CD14-positive monocyte (primary cell): Measurements from ENCODE around the gene CXCR3. TPM values are rescaled to one million over a fixed set of nuclear protein-coding genes. Genes with fewer than 3 reads are reported as not detected.
A peak's percentile ranks its signal among the peaks of the same experiment; 100 is the strongest.
"Not testable (repeated sequence)": the region's sequence is repeated elsewhere in the genome, so short reads cannot be mapped to it uniquely, and the experiment has no call there.

ENCODE experiments used
- DNase-seq, 3 donors: peaks; one replicate each; pipeline ENCODE4 v3.0.0-alpha.2; 2011 to 2022
- H2AFZ ChIP-seq: 2 replicates; pipeline ENCODE4 v1.6.0; 2012; ENCODE audit warnings: mild to moderate bottlenecking, low read depth, low read length, inconsistent platforms; ENCODE audit not compliant: insufficient read depth, poor library complexity, severe bottlenecking
- H3K27ac ChIP-seq, 2 donors: 1 replicate in 1 of 2; 2 replicates in 1 of 2; pipeline ENCODE4 v1.5.1; 2012 to 2013; ENCODE audit warnings: low read length in 2 of 2, control low read depth in 1 of 2, inconsistent platforms in 1 of 2, low read depth in 1 of 2, mild to moderate bottlenecking in 1 of 2
- H3K27me3 ChIP-seq, 2 donors: one replicate each; pipeline versions ENCODE4 v1.6.0 to v1.6.1; 2011 to 2013; ENCODE audit warnings: low read length in 2 of 2; ENCODE audit not compliant: control insufficient read depth in 2 of 2, insufficient read depth in 2 of 2
- H3K36me3 ChIP-seq, 2 donors: replicated peaks in 1 of 2; 1 replicate in 1 of 2; 2 replicates in 1 of 2; pipeline versions ENCODE4 v1.5.1 to v1.6.1; 2012 to 2013; ENCODE audit warnings: low read length in 2 of 2, control low read depth in 1 of 2, inconsistent platforms in 1 of 2, mild to moderate bottlenecking in 1 of 2; ENCODE audit not compliant: insufficient read depth in 2 of 2, control insufficient read depth in 1 of 2
- H3K4me1 ChIP-seq, 2 donors: 1 replicate in 1 of 2; 2 replicates in 1 of 2; pipeline versions ENCODE4 v1.5.1 to v1.6.1; 2012 to 2013; ENCODE audit warnings: low read length in 2 of 2, control low read depth in 1 of 2, inconsistent platforms in 1 of 2, mild to moderate bottlenecking in 1 of 2, moderate library complexity in 1 of 2; ENCODE audit not compliant: insufficient read depth in 2 of 2, control insufficient read depth in 1 of 2
- H3K4me2 ChIP-seq: replicated peaks from 2 replicates; pipeline ENCODE3; 2012; ENCODE audit warnings: low read length, moderate library complexity, mild to moderate bottlenecking; ENCODE audit not compliant: poor library complexity, severe bottlenecking; ENCODE audit errors: extremely low read depth
- H3K4me3 ChIP-seq, 3 experiments: fragments of 200-600 bp in 1 of 3; sonication (generic) in 1 of 3; replicated peaks in 1 of 3; 1 replicate in 2 of 3; 2 replicates in 1 of 3; pipeline ENCODE4 v1.5.1; 2011 to 2013; ENCODE audit warnings: low read length in 3 of 3, mild to moderate bottlenecking in 3 of 3, control low read depth in 2 of 3, low read depth in 2 of 3, inconsistent platforms in 1 of 3, moderate library complexity in 1 of 3
- H3K79me2 ChIP-seq: 2 replicates; pipeline ENCODE4 v1.6.0; 2012; ENCODE audit warnings: mild to moderate bottlenecking, control low read depth, inconsistent platforms, low read length, moderate library complexity; ENCODE audit not compliant: insufficient read depth
- H3K9ac ChIP-seq: 2 replicates; pipeline ENCODE4 v1.6.0; 2017; ENCODE audit warnings: low read length, mild to moderate bottlenecking; ENCODE audit not compliant: insufficient read depth, poor library complexity, severe bottlenecking
- H3K9me3 ChIP-seq, 2 donors: replicated peaks in 1 of 2; 1 replicate in 1 of 2; 2 replicates in 1 of 2; pipeline versions ENCODE4 v1.5.1 to v1.6.1; 2012 to 2013; ENCODE audit warnings: low read length in 2 of 2, control low read depth in 1 of 2; ENCODE audit not compliant: control insufficient read depth in 1 of 2, insufficient read depth in 1 of 2
- H4K20me1 ChIP-seq: 2 replicates; pipeline ENCODE4 v1.6.0; 2012; ENCODE audit warnings: mild to moderate bottlenecking, low read length, control low read depth, moderate library complexity; ENCODE audit not compliant: insufficient read depth
- H3K27ac Mint-ChIP-seq, 7 donors: one replicate each; pipeline ENCODE4 v1.8.0; 2020; ENCODE audit warnings: mild to moderate bottlenecking in 7 of 7, mixed read lengths in 7 of 7, moderate library complexity in 6 of 7, inconsistent platforms in 2 of 7
- H3K27me3 Mint-ChIP-seq, 3 donors: one replicate each; pipeline ENCODE4 v1.8.0; 2021 to 2022; ENCODE audit warnings: low read depth in 3 of 3, mild to moderate bottlenecking in 3 of 3, mixed read lengths in 3 of 3, moderate library complexity in 3 of 3, inconsistent platforms in 1 of 3
- H3K36me3 Mint-ChIP-seq, 2 donors: one replicate each; pipeline ENCODE4 v1.8.0; 2020; ENCODE audit warnings: mixed read lengths in 2 of 2, inconsistent platforms in 1 of 2, mild to moderate bottlenecking in 1 of 2
- H3K4me1 Mint-ChIP-seq: one replicate; pipeline ENCODE4 v1.8.0; 2020; ENCODE audit warnings: mild to moderate bottlenecking, mixed read lengths
- H3K4me3 Mint-ChIP-seq, 2 donors: one replicate each; pipeline ENCODE4 v1.8.0; 2020; ENCODE audit warnings: mild to moderate bottlenecking in 2 of 2, mixed read lengths in 2 of 2, moderate library complexity in 1 of 2
- H3K9me3 Mint-ChIP-seq, 7 donors: one replicate each; pipeline ENCODE4 v1.8.0; 2020 to 2022; ENCODE audit warnings: mixed read lengths in 7 of 7, mild to moderate bottlenecking in 6 of 7, moderate library complexity in 6 of 7, inconsistent platforms in 2 of 7
- WGBS: methylation state at CpG from one replicate; pipeline ENCODE4 v1.1.5; 2013; ENCODE audit warnings: missing lambda C conversion rate; ENCODE audit not compliant: insufficient coverage; 5-methylcytosine and 5-hydroxymethylcytosine counted together
- intact Hi-C, 2 donors: fragments of 100-400 bp; cut with micrococcal nuclease; formaldehyde crosslinking; loops; one replicate each; pipeline versions ENCODE4 v1.15.0 to v1.15.1; 2023
- polyA plus RNA-seq, 3 donors: library from polyadenylated mRNA; depleted of rRNA in 1 of 3; unstranded in 2 of 3; stranded (reverse) in 1 of 3; fragments of 300-500 nt in 2 of 3; fragments of >200 nt in 1 of 3; fragmentation: Illumina TruSeq in 2 of 3; gene quantifications; 1 replicate in 2 of 3; 2 replicates in 1 of 3; pipeline ENCODE4 v1.2.3, GENCODE V29; 2012 to 2021
- TF ChIP-seq, protein P1 (sequence below): fragments of 200-600 bp; IDR thresholded peaks from one replicate; pipeline ENCODE4 v1.8.0; 2022; ENCODE audit warnings: antibody characterized with exemption, mild to moderate bottlenecking

CXCR3 gene
- polyA plus RNA-seq, 3 donors = 0.04 to 0.14 (median 0.10) TPM

DNA sequence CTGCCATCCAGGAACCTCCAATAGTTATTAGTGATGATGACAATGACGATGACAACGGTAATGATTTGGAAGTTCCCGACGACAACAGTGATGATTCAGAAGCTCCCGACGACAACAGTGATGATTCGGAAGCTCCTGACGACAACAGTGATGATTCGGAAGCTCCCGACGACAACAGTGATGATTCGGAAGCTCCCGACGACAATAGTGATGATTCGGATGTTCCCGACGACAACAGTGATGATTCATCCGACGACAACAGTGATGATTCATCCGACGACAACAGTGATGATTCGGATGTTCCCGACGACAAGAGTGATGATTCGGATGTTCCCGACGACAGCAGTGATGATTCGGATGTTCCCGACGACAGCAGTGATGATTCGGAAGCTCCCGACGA is 14.7 kb downstream of the CXCR3 start:
- Histone ChIP-seq H3K27me3 (no peaks in the 10 kb centered on the region), H3K9ac (no peak overlapping the region), H3K4me2 (no peak overlapping the region), H3K36me3 (peaks cover 49 to 86% of the 10 kb centered on the region in 2 donors), H3K4me1 (no peaks in the 10 kb centered on the region), H3K4me3 (no peak overlapping the region), H2AFZ (no peak overlapping the region), H3K79me2 (no peaks in the 10 kb centered on the region), H3K9me3 (no peaks in the 10 kb centered on the region), H4K20me1 (no peaks in the 10 kb centered on the region), H3K27ac (no peak overlapping the region)
- H3K4me3 Mint-ChIP-seq = no peak overlapping the region
- intact Hi-C loops = no loop called here
- 95% methylated on average over 20 of the region's 33 CpGs for WGBS
- peaks cover 0 to 7% (median 0%) of the 10 kb centered on the region in 3 donors for H3K27me3 Mint-ChIP-seq
- H3K9me3 Mint-ChIP-seq = peaks cover 0 to 4% (median 1%) of the 10 kb centered on the region in 7 donors
- TF ChIP-seq, protein P1, sequence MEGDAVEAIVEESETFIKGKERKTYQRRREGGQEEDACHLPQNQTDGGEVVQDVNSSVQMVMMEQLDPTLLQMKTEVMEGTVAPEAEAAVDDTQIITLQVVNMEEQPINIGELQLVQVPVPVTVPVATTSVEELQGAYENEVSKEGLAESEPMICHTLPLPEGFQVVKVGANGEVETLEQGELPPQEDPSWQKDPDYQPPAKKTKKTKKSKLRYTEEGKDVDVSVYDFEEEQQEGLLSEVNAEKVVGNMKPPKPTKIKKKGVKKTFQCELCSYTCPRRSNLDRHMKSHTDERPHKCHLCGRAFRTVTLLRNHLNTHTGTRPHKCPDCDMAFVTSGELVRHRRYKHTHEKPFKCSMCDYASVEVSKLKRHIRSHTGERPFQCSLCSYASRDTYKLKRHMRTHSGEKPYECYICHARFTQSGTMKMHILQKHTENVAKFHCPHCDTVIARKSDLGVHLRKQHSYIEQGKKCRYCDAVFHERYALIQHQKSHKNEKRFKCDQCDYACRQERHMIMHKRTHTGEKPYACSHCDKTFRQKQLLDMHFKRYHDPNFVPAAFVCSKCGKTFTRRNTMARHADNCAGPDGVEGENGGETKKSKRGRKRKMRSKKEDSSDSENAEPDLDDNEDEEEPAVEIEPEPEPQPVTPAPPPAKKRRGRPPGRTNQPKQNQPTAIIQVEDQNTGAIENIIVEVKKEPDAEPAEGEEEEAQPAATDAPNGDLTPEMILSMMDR = no peak
- DNase-seq = peak in 1 of 3 donors; percentile 19
- no peak overlapping the region for H3K27ac Mint-ChIP-seq
- H3K4me1 Mint-ChIP-seq = no peaks in the 10 kb centered on the region
- H3K36me3 Mint-ChIP-seq = peaks cover 74 to 76% of the 10 kb centered on the region in 2 donors

DNA sequence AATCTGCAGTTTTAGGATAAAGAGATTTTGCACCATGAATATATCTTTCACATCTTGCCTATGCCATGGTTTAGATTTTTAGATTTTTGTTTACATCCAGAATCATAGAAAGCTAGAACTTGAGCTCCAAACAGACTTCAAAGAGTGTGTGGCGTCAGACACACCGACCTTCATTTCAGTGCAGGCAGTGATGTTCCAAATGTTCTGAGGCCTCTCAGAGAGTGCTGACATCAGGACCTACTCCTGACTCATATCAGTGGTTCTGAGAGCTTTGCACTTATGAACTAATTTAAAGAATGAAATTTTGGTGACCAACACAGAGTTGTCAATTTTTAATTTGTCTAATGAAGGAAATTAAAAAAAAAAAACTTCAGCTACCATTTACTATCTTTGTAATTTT is 18.3 kb downstream of the CXCR3 start:
- Histone ChIP-seq H3K9ac (no peak overlapping the region), H3K4me3 (no peak overlapping the region), H3K4me1 (no peaks in the 10 kb centered on the region), H3K36me3 (peaks cover 42 to 87% of the 10 kb centered on the region in 2 donors), H3K27me3 (no peaks in the 10 kb centered on the region), H4K20me1 (no peaks in the 10 kb centered on the region), H3K79me2 (no peaks in the 10 kb centered on the region), H2AFZ (no peak overlapping the region), H3K9me3 (no peaks in the 10 kb centered on the region), H3K4me2 (no peak overlapping the region), H3K27ac (no peak overlapping the region)
- WGBS = no CpG with 5 or more reads among the region's 2 CpGs
- Mint-ChIP-seq H3K27ac (no peak overlapping the region), H3K9me3 (peaks cover 0 to 6% (median 0%) of the 10 kb centered on the region in 7 donors), H3K36me3 (peaks cover 69 to 70% of the 10 kb centered on the region in 2 donors), H3K27me3 (peaks cover 0 to 4% (median 0%) of the 10 kb centered on the region in 3 donors), H3K4me3 (no peak overlapping the region), H3K4me1 (no peaks in the 10 kb centered on the region)
- intact Hi-C loops = no loop called here
- TF ChIP-seq, protein P1 = no peak
- DNase-seq = no peak

DNA sequence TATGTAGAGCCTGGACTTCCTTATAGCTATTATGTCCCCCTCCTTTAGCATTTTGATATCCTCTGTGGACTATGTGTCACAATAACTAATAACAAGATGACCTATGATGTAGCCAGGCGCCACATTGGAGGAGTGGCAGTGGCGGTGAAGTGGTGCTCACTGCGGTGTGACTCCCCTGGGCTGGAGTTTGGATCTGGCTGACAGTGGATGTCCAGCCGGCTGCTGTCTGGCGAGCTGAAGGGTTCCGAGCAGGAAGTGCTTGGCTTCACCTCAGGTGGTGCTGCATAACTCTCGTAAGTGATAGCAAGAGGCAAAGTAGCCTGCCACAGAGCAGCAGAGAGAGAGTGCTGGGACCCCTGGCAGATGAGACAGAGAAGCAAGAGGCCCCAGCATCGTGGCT is 25.1 kb downstream of the CXCR3 start:
- H3K4me3 ChIP-seq, H3K4me1 ChIP-seq, H3K4me1 Mint-ChIP-seq, DNase-seq, H3K27ac Mint-ChIP-seq, H2AFZ ChIP-seq, H3K9me3 Mint-ChIP-seq, H3K27me3 ChIP-seq, H3K9me3 ChIP-seq, intact Hi-C loops, H3K4me3 Mint-ChIP-seq, H3K27me3 Mint-ChIP-seq, H3K79me2 ChIP-seq, H3K9ac ChIP-seq, H3K27ac ChIP-seq, H3K4me2 ChIP-seq, H4K20me1 ChIP-seq: not testable (repeated sequence)
- H3K36me3 ChIP-seq = peaks cover 14 to 26% of the 10 kb centered on the region in 2 donors
- no CpG with 5 or more reads among the region's 8 CpGs for WGBS
- H3K36me3 Mint-ChIP-seq = peaks cover 20 to 22% of the 10 kb centered on the region in 2 donors
